Measurements from ENCODE around the gene SPIRE1.

DNA sequence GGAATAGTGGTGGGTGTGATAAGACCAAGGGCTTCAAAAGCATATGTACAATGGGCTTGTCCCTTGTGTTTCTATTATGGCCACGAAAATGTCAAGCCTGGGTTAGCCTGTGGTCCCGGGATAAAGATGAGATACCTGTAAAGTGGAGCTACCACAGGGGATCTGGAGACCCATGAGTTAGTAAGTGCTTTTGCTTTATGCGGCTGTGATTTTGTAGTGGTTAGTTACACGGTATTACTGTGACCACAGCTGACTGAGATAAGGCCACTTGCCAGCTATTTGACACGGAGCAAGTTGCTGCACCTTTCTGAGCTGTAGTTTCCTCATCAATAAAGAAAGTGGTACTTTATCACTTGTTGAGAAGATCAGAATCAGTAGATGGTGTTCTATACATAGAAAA is 150.9 kb downstream of the SPIRE1 start:
- TF ChIP-seq CTCF (IDR thresholded peaks at IDR 0.05) (no peak), POLR2A (IDR thresholded peaks at IDR 0.05) (no peak)
